GM12878 (cell line): Measurements from ENCODE around the gene GNL3L. TPM values are rescaled to one million over a fixed set of nuclear protein-coding genes. Genes with fewer than 3 reads are reported as not detected.

Experiments used
- ASH2L ChIP-seq: fragments of 300-600, 200-600 bp; sonication (generic); IDR thresholded peaks from 2 replicates; pipeline ENCODE4 v1.6.1; 2017; ENCODE audit warnings: low read depth, mild to moderate bottlenecking, borderline replicate concordance
- BACH1 ChIP-seq: fragments of 450-650 bp; IDR thresholded peaks from 2 replicates; pipeline ENCODE4 v1.6.1; 2017; ENCODE audit warnings: mild to moderate bottlenecking, borderline replicate concordance
- GATAD2B ChIP-seq: fragments of 450-650 bp; conservative IDR thresholded peaks from 2 replicates; pipeline ENCODE4 v1.6.1; 2017; ENCODE audit warnings: low read depth, mild to moderate bottlenecking, moderate library complexity
- HDAC2 ChIP-seq: fragments of 200-600 bp; sonication (generic); IDR thresholded peaks from 2 replicates; pipeline ENCODE4 v1.6.1; 2017
- MAX ChIP-seq: IDR thresholded peaks from 2 replicates; pipeline ENCODE4 v1.6.1; 2012; ENCODE audit warnings: low read depth, low read length, improper control_type of control experiment
- MEF2B ChIP-seq: fragments of 450-650 bp; IDR thresholded peaks from 2 replicates; pipeline ENCODE4 v1.6.1; 2018; ENCODE audit warnings: mild to moderate bottlenecking, moderate library complexity; ENCODE audit not compliant: partially characterized antibody, poor library complexity, severe bottlenecking
- MYC ChIP-seq: IDR thresholded peaks from 2 replicates; pipeline ENCODE4 v1.6.1; 2011; ENCODE audit warnings: mild to moderate bottlenecking, low read length, moderate library complexity, inconsistent platforms; ENCODE audit not compliant: insufficient read depth, insufficient replicate concordance, insufficient read length, severe bottlenecking
- NR2F1 ChIP-seq: fragments of 450-650 bp; conservative IDR thresholded peaks from 2 replicates; pipeline ENCODE4 v1.6.1; 2017; ENCODE audit warnings: mild to moderate bottlenecking
- RBBP5 ChIP-seq: fragments of 200-600 bp; sonication (generic); conservative IDR thresholded peaks from 2 replicates; pipeline ENCODE4 v1.6.1; 2016
- SIX5 ChIP-seq: IDR thresholded peaks from 2 replicates; pipeline ENCODE4 v1.6.1; 2011; ENCODE audit warnings: mild to moderate bottlenecking, low read depth, low read length, moderate library complexity; ENCODE audit not compliant: severe bottlenecking
- WRNIP1 ChIP-seq: IDR thresholded peaks from 2 replicates; pipeline ENCODE4 v1.6.1; 2011; ENCODE audit warnings: low read depth, low read length, improper control_type of control experiment, borderline replicate concordance
- ZNF24 ChIP-seq: fragments of 450-650 bp; IDR thresholded peaks from 2 replicates; pipeline ENCODE4 v1.6.1; 2017; ENCODE audit warnings: antibody characterized with exemption, mild to moderate bottlenecking
- ZNF384 ChIP-seq: IDR thresholded peaks from 2 replicates; pipeline ENCODE4 v1.6.1; 2012; ENCODE audit warnings: low read depth, mild to moderate bottlenecking, low read length, improper control_type of control experiment, borderline replicate concordance
- polyA plus RNA-seq, 11 experiments: library from polyadenylated mRNA; depleted of rRNA in 4 of 11; unstranded in 6 of 11; stranded (reverse) in 5 of 11; fragments of >200 nt; fragmentation: Nextera tagmentation in 4 of 11; fragmentation: Illumina TruSeq in 1 of 11; extraction: Ambion mirVana in 4 of 11; extraction: Trizol in 1 of 11; gene quantifications; 1 replicate in 1 of 11; 2 replicates in 10 of 11; pipeline versions ENCODE4 v1.2.1 to v1.2.3, GENCODE V29; 2011 to 2016; ENCODE audit warnings: inconsistent platforms in 2 of 11, missing spikeins in 2 of 11, low read depth in 1 of 11
- total RNA-seq, 4 experiments: library from RNA; depleted of rRNA in 3 of 4; stranded (reverse); fragments of >200 nt in 3 of 4; fragmentation: Illumina TruSeq in 1 of 4; extraction: Trizol in 1 of 4; gene quantifications; 2 replicates each; pipeline versions ENCODE4 v1.2.1 to v1.2.3, GENCODE V29; 2013 to 2021
- TF ChIP-seq, protein P1 (sequence below): IDR thresholded peaks from 2 replicates; pipeline ENCODE4 v1.6.1; 2012; ENCODE audit warnings: mild to moderate bottlenecking, low read depth, low read length
- TF ChIP-seq, protein P2 (sequence below): IDR thresholded peaks from 2 replicates; pipeline ENCODE4 v1.6.1; 2011; ENCODE audit warnings: borderline replicate concordance, low read depth, mild to moderate bottlenecking, moderate library complexity, low read length; ENCODE audit not compliant: insufficient read depth, poor library complexity, severe bottlenecking
- TF ChIP-seq, protein P3 (sequence below): fragments of 450-650 bp; IDR thresholded peaks from 2 replicates; pipeline ENCODE4 v1.6.1; 2017; ENCODE audit warnings: mild to moderate bottlenecking, moderate library complexity
- TF ChIP-seq, protein P4 (sequence below): fragments of 450-650 bp; formaldehyde crosslinking; IDR thresholded peaks from 2 replicates; pipeline ENCODE4 v1.5.0; 2022; ENCODE audit warnings: mild to moderate bottlenecking, missing genetic modification characterization

GNL3L gene
- total and polyA plus RNA-seq, 10 of the 15 experiments (the other 5 are each of a cell fraction or from before 2014, with no cell fraction given), result 5.8 to 57.9 (median 29.1) TPM

GRCh38 chrX:54530357-54530900, 410 bp downstream of the GNL3L start (continued):
- TF ChIP-seq MAX, result peak; percentile 60; the same call in 1 of the 2 replicates
- TF ChIP-seq BACH1, result no peak
- TF ChIP-seq, protein P1, sequence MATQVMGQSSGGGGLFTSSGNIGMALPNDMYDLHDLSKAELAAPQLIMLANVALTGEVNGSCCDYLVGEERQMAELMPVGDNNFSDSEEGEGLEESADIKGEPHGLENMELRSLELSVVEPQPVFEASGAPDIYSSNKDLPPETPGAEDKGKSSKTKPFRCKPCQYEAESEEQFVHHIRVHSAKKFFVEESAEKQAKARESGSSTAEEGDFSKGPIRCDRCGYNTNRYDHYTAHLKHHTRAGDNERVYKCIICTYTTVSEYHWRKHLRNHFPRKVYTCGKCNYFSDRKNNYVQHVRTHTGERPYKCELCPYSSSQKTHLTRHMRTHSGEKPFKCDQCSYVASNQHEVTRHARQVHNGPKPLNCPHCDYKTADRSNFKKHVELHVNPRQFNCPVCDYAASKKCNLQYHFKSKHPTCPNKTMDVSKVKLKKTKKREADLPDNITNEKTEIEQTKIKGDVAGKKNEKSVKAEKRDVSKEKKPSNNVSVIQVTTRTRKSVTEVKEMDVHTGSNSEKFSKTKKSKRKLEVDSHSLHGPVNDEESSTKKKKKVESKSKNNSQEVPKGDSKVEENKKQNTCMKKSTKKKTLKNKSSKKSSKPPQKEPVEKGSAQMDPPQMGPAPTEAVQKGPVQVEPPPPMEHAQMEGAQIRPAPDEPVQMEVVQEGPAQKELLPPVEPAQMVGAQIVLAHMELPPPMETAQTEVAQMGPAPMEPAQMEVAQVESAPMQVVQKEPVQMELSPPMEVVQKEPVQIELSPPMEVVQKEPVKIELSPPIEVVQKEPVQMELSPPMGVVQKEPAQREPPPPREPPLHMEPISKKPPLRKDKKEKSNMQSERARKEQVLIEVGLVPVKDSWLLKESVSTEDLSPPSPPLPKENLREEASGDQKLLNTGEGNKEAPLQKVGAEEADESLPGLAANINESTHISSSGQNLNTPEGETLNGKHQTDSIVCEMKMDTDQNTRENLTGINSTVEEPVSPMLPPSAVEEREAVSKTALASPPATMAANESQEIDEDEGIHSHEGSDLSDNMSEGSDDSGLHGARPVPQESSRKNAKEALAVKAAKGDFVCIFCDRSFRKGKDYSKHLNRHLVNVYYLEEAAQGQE, result no peak
- TF ChIP-seq, protein P2, sequence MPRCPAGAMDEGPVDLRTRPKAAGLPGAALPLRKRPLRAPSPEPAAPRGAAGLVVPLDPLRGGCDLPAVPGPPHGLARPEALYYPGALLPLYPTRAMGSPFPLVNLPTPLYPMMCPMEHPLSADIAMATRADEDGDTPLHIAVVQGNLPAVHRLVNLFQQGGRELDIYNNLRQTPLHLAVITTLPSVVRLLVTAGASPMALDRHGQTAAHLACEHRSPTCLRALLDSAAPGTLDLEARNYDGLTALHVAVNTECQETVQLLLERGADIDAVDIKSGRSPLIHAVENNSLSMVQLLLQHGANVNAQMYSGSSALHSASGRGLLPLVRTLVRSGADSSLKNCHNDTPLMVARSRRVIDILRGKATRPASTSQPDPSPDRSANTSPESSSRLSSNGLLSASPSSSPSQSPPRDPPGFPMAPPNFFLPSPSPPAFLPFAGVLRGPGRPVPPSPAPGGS, result no peak
- TF ChIP-seq ZNF384, result no peak
- TF ChIP-seq NR2F1, result no peak
- no peak for TF ChIP-seq ZNF24
- TF ChIP-seq MEF2B, result no peak
- no peak for TF ChIP-seq WRNIP1
- no peak for TF ChIP-seq HDAC2
- TF ChIP-seq GATAD2B, result no peak
- TF ChIP-seq, protein P3, sequence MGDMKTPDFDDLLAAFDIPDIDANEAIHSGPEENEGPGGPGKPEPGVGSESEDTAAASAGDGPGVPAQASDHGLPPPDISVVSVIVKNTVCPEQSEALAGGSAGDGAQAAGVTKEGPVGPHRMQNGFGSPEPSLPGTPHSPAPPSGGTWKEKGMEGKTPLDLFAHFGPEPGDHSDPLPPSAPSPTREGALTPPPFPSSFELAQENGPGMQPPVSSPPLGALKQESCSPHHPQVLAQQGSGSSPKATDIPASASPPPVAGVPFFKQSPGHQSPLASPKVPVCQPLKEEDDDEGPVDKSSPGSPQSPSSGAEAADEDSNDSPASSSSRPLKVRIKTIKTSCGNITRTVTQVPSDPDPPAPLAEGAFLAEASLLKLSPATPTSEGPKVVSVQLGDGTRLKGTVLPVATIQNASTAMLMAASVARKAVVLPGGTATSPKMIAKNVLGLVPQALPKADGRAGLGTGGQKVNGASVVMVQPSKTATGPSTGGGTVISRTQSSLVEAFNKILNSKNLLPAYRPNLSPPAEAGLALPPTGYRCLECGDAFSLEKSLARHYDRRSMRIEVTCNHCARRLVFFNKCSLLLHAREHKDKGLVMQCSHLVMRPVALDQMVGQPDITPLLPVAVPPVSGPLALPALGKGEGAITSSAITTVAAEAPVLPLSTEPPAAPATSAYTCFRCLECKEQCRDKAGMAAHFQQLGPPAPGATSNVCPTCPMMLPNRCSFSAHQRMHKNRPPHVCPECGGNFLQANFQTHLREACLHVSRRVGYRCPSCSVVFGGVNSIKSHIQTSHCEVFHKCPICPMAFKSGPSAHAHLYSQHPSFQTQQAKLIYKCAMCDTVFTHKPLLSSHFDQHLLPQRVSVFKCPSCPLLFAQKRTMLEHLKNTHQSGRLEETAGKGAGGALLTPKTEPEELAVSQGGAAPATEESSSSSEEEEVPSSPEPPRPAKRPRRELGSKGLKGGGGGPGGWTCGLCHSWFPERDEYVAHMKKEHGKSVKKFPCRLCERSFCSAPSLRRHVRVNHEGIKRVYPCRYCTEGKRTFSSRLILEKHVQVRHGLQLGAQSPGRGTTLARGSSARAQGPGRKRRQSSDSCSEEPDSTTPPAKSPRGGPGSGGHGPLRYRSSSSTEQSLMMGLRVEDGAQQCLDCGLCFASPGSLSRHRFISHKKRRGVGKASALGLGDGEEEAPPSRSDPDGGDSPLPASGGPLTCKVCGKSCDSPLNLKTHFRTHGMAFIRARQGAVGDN, result no peak
- TF ChIP-seq, protein P4, sequence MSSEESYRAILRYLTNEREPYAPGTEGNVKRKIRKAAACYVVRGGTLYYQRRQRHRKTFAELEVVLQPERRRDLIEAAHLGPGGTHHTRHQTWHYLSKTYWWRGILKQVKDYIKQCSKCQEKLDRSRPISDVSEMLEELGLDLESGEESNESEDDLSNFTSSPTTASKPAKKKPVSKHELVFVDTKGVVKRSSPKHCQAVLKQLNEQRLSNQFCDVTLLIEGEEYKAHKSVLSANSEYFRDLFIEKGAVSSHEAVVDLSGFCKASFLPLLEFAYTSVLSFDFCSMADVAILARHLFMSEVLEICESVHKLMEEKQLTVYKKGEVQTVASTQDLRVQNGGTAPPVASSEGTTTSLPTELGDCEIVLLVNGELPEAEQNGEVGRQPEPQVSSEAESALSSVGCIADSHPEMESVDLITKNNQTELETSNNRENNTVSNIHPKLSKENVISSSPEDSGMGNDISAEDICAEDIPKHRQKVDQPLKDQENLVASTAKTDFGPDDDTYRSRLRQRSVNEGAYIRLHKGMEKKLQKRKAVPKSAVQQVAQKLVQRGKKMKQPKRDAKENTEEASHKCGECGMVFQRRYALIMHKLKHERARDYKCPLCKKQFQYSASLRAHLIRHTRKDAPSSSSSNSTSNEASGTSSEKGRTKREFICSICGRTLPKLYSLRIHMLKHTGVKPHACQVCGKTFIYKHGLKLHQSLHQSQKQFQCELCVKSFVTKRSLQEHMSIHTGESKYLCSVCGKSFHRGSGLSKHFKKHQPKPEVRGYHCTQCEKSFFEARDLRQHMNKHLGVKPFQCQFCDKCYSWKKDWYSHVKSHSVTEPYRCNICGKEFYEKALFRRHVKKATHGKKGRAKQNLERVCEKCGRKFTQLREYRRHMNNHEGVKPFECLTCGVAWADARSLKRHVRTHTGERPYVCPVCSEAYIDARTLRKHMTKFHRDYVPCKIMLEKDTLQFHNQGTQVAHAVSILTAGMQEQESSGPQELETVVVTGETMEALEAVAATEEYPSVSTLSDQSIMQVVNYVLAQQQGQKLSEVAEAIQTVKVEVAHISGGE (CRISPR knock-in tag), result peak; percentile 35; the same call in 1 of the 2 replicates
- TF ChIP-seq MYC, result peak; percentile 72
- no peak for TF ChIP-seq ASH2L
- no peak for TF ChIP-seq RBBP5
- no peak for TF ChIP-seq SIX5
